Common myeloid progenitor, CD34-positive (primary cell): Measurements from ENCODE around the gene SMAD7. TPM values are rescaled to one million over a fixed set of nuclear protein-coding genes. Genes with fewer than 3 reads are reported as not detected.
A peak's percentile ranks its signal among the peaks of the same experiment; 100 is the strongest.

ENCODE experiments used
- CTCF ChIA-PET: fragments of 350-600 bp; sonication (Branson Sonifier 250); formaldehyde crosslinking; loops from one replicate; lab custom pipeline; 2021; ENCODE audit warnings: antibody characterized with exemption; lab: Charles Lee
- POLR2A ChIA-PET: fragments of 350-600 bp; sonication (Branson Sonifier 250); formaldehyde crosslinking; loops from one replicate; lab custom pipeline; 2021; ENCODE audit warnings: antibody characterized with exemption; lab: Charles Lee
- DNase-seq, 3 donors: peaks; one replicate each; pipeline versions ENCODE4 v3.0.0 to v3.0.0-alpha.2; 2013
- H3K27ac ChIP-seq, 2 experiments: 1 replicate in 1 of 2; 2 replicates in 1 of 2; pipeline ENCODE4 v1.7.0; 2013; ENCODE audit warnings: inconsistent platforms in 2 of 2, low read length in 2 of 2, mild to moderate bottlenecking in 2 of 2, low read depth in 1 of 2, moderate library complexity in 1 of 2; ENCODE audit not compliant: severe bottlenecking in 2 of 2, insufficient read depth in 1 of 2, poor library complexity in 1 of 2
- H3K27me3 ChIP-seq, 5 experiments: replicated peaks in 2 of 5; 1 replicate in 3 of 5; 2 replicates in 2 of 5; pipeline versions ENCODE4 v1.6.1 to v1.7.0; 2013; ENCODE audit warnings: low read length in 4 of 5, mild to moderate bottlenecking in 2 of 5, moderate library complexity in 2 of 5, inconsistent platforms in 1 of 5; ENCODE audit not compliant: insufficient read depth in 5 of 5, control insufficient read depth in 4 of 5
- H3K36me3 ChIP-seq, 4 experiments: 1 replicate in 2 of 4; 2 replicates in 2 of 4; pipeline versions ENCODE4 v1.6.1 to v1.7.0; 2013; ENCODE audit warnings: low read length in 3 of 4, control low read depth in 1 of 4, mild to moderate bottlenecking in 1 of 4; ENCODE audit not compliant: control insufficient read depth in 4 of 4, insufficient read depth in 4 of 4
- H3K4me1 ChIP-seq, 4 experiments: 1 replicate in 3 of 4; 2 replicates in 1 of 4; pipeline versions ENCODE4 v1.6.1 to v1.7.1; 2013; ENCODE audit warnings: low read length in 3 of 4, mild to moderate bottlenecking in 3 of 4, control low read depth in 1 of 4, inconsistent platforms in 1 of 4, moderate library complexity in 1 of 4; ENCODE audit not compliant: control insufficient read depth in 4 of 4, insufficient read depth in 4 of 4; ENCODE audit errors: control extremely low read depth in 1 of 4
- H3K4me3 ChIP-seq, 7 experiments: 1 replicate in 4 of 7; 2 replicates in 3 of 7; pipeline versions ENCODE4 v1.5.1 to v1.7.0; 2013; ENCODE audit warnings: mild to moderate bottlenecking in 7 of 7, low read length in 6 of 7, moderate library complexity in 6 of 7, inconsistent platforms in 2 of 7, low read depth in 2 of 7, control low read depth in 1 of 7; ENCODE audit not compliant: insufficient read depth in 4 of 7, control insufficient read depth in 1 of 7; ENCODE audit errors: extremely low read depth in 1 of 7
- H3K9me3 ChIP-seq, 5 experiments: 1 replicate in 4 of 5; 2 replicates in 1 of 5; pipeline versions ENCODE4 v1.6.1 to v1.7.1; 2013; ENCODE audit warnings: low read length in 4 of 5, mild to moderate bottlenecking in 2 of 5, inconsistent platforms in 1 of 5, low read depth in 1 of 5, moderate library complexity in 1 of 5; ENCODE audit not compliant: control insufficient read depth in 4 of 5, insufficient read depth in 2 of 5; ENCODE audit errors: control extremely low read depth in 1 of 5
- WGBS: methylation state at CpG from one replicate; pipeline ENCODE4 v1.1.5; 2013; ENCODE audit not compliant: insufficient coverage; 5-methylcytosine and 5-hydroxymethylcytosine counted together
- polyA plus RNA-seq: library from polyadenylated mRNA; unstranded; fragments of 120-200 nt; gene quantifications from one replicate; pipeline ENCODE4 v1.2.1, GENCODE V29; 2013

Gene SMAD7
- polyA plus RNA-seq = 2.5 TPM

DNA sequence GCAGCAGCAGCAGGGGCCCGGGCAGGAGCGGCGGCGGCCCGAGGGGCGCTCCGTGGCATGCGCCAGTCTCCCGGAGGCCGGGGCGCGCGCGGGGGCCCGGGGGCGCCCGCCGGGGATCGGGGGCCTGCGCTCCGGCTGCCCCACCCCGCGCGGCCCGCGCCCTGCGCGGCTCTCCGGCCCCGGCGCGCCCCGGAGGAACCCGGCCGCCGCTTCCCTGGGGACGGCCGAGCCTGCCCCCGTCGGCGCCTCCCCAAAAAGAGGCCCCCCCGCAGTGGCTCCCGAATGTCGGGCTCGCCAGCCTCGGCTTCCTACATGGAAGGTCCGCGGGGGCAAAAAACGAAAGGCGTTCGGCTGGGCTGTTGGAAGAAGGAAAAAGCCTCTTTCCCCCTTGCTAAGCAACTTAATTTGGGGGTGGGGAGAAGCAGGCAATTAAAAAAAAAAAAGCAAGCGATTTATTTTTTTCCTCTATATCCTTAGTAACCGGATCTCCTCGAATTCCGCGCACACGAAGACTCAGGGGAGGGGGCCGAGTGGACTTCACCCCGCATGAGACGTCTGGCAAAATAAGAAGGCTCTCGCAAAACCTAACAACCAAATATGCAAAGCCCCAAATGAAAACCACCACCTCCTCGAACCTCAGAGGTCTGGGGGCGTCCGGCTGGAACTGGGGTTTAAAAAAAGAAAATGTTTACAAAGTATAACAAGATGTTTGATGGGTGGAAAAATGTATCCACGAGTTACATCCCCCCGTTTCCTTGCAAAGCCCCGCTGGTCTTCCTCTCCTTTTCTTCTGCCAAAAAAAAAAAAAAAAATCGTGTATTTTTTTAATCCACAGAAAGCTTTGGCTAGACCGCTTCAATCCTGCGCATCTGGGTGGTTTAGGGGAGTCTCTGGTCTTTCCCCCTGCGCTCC is at the start of gene SMAD7:
SMAD7 (minus strand) TSS at position 430 of the 912 bp plus-strand sequence. CDS start 541 bp downstream, outside the sequence.
- WGBS = 0% methylated on average over 42 of the region's 71 CpGs
- Histone ChIP-seq H3K9me3 (no peaks in the 10 kb centered on the region), H3K36me3 (peaks cover 0 to 3% (median 0%) of the 10 kb centered on the region in 4 experiments), H3K4me3 (peak within 1 kb of the TSS; percentile 30 to 76 (median 69)), H3K4me1 (peaks cover 9 to 64% (median 47%) of the 10 kb centered on the region in 4 experiments), H3K27me3 (peaks cover 0 to 53% (median 28%) of the 10 kb centered on the region in 5 experiments), H3K27ac (no peak within 1 kb of the TSS)
- peak in 2 of 3 donors; percentile 31 for DNase-seq
- ChIA-PET POLR2A (interaction anchor here (1.0 to 2.7 kb wide), 8 partner anchors 11 to 211 kb away, joined by 3 to 14 read pairs (median 5); no protein-coding TSS in a partner anchor), CTCF (interaction anchor here (0.6 to 1.9 kb wide), 2 partner anchors 24 to 216 kb away, joined by 4 to 7 read pairs; no protein-coding TSS in a partner anchor)

DNA sequence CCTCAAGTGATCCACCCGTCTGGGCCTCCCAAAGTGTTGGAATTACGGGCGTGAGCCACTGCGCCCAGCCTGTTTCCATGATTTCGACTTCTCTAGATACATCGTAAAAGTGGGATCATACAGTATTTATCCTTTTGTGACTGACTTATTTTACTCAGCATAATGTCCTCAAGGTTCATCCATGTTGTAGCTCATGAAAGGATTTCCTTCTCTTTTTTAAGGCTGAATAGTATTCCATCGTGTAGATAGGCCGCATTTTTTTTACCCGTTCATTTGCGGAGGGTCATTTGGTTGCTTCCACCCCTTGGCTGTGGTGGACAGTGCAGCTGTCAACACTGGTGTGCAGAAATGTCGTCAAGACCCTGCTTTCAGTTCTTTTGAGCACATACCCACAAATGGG is 48.8 kb upstream of the SMAD7 start:
- Histone ChIP-seq H3K27me3 (no peaks in the 10 kb centered on the region), H3K4me1 (peaks cover 0 to 18% (median 3%) of the 10 kb centered on the region in 4 experiments), H3K27ac (no peak overlapping the region), H3K36me3 (no peaks in the 10 kb centered on the region), H3K4me3 (no peak overlapping the region), H3K9me3 (no peaks in the 10 kb centered on the region)
- DNase-seq = no peak
- WGBS = 98% methylated on average over 9 of the region's 11 CpGs
- CTCF ChIA-PET = interaction anchor here (0.6 to 1.9 kb wide), 3 partner anchors 17 to 239 kb away, joined by 3 to 4 read pairs (median 3); no protein-coding TSS in a partner anchor
- POLR2A ChIA-PET = no interaction called here

- no peak for DNase-seq
- Histone ChIP-seq H3K9me3 (no peaks in the 10 kb centered on the region), H3K27ac (no peak overlapping the region), H3K4me3 (no peak overlapping the region), H3K27me3 (no peaks in the 10 kb centered on the region), H3K36me3 (no peaks in the 10 kb centered on the region), H3K4me1 (peaks cover 0 to 23% (median 5%) of the 10 kb centered on the region in 4 experiments)
- CTCF ChIA-PET = interaction anchor here (1.6 to 2.0 kb wide), 4 partner anchors 8 to 23 kb away, joined by 4 to 8 read pairs (median 6); no protein-coding TSS in a partner anchor
- POLR2A ChIA-PET = interaction anchor here (1.4 kb wide), 1 partner anchor 16 kb away, joined by 4 read pairs; no protein-coding TSS in a partner anchor
- 96% methylated on average over 16 of the region's 17 CpGs for WGBS
Measured at GRCh38 chr18:48997985-48998831, 47.4 kb upstream of the SMAD7 start.

- H3K27me3 ChIP-seq = no peaks in the 10 kb centered on the region
- no peaks in the 10 kb centered on the region for H3K9me3 ChIP-seq
- peaks cover 0 to 29% (median 11%) of the 10 kb centered on the region in 4 experiments for H3K4me1 ChIP-seq
- ChIA-PET POLR2A (interaction anchor here (1.0 to 1.4 kb wide), 2 partner anchors 9 to 16 kb away, joined by 3 to 4 read pairs; no protein-coding TSS in a partner anchor), CTCF (interaction anchor here (1.6 to 2.0 kb wide), 4 partner anchors 9 to 25 kb away, joined by 4 to 8 read pairs (median 6); no protein-coding TSS in a partner anchor)
- H3K36me3 ChIP-seq = no peaks in the 10 kb centered on the region
- DNase-seq = no peak
- WGBS = 100% methylated on average over 6 of the region's 6 CpGs
- H3K27ac ChIP-seq = no peak overlapping the region
- no peak overlapping the region for H3K4me3 ChIP-seq
Measured at GRCh38 chr18:48997681-48997984, 46.9 kb upstream of the SMAD7 start.

DNA sequence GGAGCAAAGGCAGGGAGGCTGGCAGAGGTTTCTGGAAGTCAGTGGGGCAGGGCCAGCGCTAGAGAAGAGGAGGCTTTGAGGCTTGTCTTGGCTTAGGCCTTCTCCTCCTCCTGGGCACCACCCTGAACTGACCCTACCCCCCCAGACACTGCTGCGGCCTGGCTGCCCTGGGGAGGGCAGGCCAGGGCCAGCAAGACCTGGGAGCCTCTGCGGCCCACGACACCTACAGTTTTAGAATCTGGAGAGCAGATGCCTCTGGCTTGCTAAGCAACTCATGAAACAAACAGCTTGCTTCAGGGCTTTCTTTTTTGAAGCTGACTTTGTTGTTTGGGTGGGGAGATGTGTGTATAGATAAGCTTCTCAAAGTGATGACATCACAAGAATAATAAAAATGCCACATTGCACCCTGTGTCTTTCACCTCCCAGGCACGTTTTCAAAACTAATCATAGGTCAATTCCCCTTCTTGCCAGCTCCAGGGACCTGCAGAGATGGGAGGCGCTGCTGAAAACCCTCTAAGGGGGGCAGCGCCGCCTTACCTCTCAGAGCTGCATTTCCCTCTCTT is 46.2 kb upstream of the SMAD7 start:
- no peak overlapping the region for H3K27ac ChIP-seq
- ChIA-PET POLR2A (interaction anchor here (1.0 to 1.4 kb wide), 2 partner anchors 10 to 15 kb away, joined by 3 to 4 read pairs; no protein-coding TSS in a partner anchor), CTCF (interaction anchor here (0.7 to 2.0 kb wide), 7 partner anchors 10 to 34 kb away, joined by 3 to 8 read pairs (median 4); no protein-coding TSS in a partner anchor)
- H3K4me3 ChIP-seq = no peak overlapping the region
- no peaks in the 10 kb centered on the region for H3K36me3 ChIP-seq
- H3K4me1 ChIP-seq = peaks cover 0 to 36% (median 17%) of the 10 kb centered on the region in 4 experiments
- no peaks in the 10 kb centered on the region for H3K9me3 ChIP-seq
- no peaks in the 10 kb centered on the region for H3K27me3 ChIP-seq
- WGBS = 92% methylated on average over 7 of the region's 8 CpGs
- DNase-seq = peak in 1 of 3 donors; percentile 60

DNA sequence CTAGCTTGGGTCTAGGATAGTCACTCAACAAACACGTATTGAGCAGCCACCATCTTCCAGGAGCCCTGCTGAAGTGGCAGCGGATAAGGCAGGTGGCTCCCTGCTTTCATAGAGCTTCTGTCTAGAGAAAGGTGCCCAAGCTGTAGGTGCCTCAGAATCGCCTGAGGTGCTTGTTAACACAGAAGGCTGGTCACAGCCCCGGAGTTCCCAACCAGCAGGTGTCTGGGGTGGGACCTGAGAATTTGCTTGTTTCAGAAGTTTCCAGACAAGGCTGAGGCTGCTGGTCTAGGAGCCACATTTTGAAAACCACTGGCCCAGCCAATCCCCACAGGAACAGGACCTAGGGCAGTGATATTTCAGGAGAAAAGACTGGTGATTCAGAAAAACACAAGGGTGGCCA is 45.3 kb upstream of the SMAD7 start:
- no peaks in the 10 kb centered on the region for H3K9me3 ChIP-seq
- no peak overlapping the region for H3K27ac ChIP-seq
- ChIA-PET CTCF (interaction anchor here (1.0 to 1.6 kb wide), 3 partner anchors 12 to 33 kb away, joined by 3 to 4 read pairs (median 3); no protein-coding TSS in a partner anchor), POLR2A (no interaction called here)
- peaks cover 0 to 43% (median 17%) of the 10 kb centered on the region in 4 experiments for H3K4me1 ChIP-seq
- DNase-seq = no peak
- WGBS = 95% methylated on average over 4 of the region's 4 CpGs
- no peaks in the 10 kb centered on the region for H3K36me3 ChIP-seq
- H3K4me3 ChIP-seq = no peak overlapping the region
- no peaks in the 10 kb centered on the region for H3K27me3 ChIP-seq
